ENCODE results near the gene CCDC157. TPM values are rescaled to one million over a fixed set of nuclear protein-coding genes. Genes with fewer than 3 reads are reported as not detected.

Gene CCDC157
- total and polyA plus RNA-seq, 10 of the 15 experiments (the other 5 are each of a cell fraction or from before 2014, with no cell fraction given) = 0.10 to 2.8 (median 1.2) TPM

GRCh38 chr22:30308093-30308492 is 48.7 kb upstream of the CCDC157 start:
- ChIA-PET POLR2A (interaction anchor here (0.6 to 16.1 kb wide), 5 partner anchors 9 to 115 kb away, joined by 3 to 198 read pairs (median 4); partner anchors contain the start of genes CASTOR1 and TBC1D10A), RAD21 (ENCODE audit: unreplicated experiment) (interaction anchor here (1.0 to 8.2 kb wide), 5 partner anchors 17 to 327 kb away, joined by 3 to 88 read pairs (median 14); partner anchors contain the start of genes CASTOR1, CCDC157, SF3A1 and TBC1D10A), CTCF (interaction anchor here (1.2 to 18.4 kb wide), 2 partner anchors 17 to 19 kb away, joined by 3 to 177 read pairs; partner anchors contain the start of gene CASTOR1), SMC1A (ENCODE audit: uncharacterized antibody, unreplicated experiment) (interaction anchor here (0.9 to 9.7 kb wide), 5 partner anchors 9 to 82 kb away, joined by 3 to 92 read pairs (median 4); partner anchors contain the start of genes CASTOR1 and TBC1D10A)
- in situ Hi-C loops (cut with MboI) (no loop called here), intact Hi-C loops (cut with micrococcal nuclease; ENCODE audit: unreplicated experiment) (no loop called here)
- BruUV-seq (replicated peaks) = no TSS peak
- peaks cover 99% of the 10 kb centered on the region for H3K4me1 ChIP-seq (ENCODE audit: control insufficient read depth, insufficient read depth, low read length)
- no peak for DNase-seq (ENCODE audit: low read depth, low spot score)
- no peak overlapping the region for H3K9ac ChIP-seq (ENCODE audit: control insufficient read depth, insufficient read depth, low read length)
- FAIRE-seq = no peak
- H3K27ac ChIP-seq (ENCODE audit: control insufficient read depth, insufficient read depth) = peak overlapping the region; percentile 87
- 47% methylated on average over 2 of the region's 2 CpGs for WGBS (ENCODE audit: insufficient coverage, insufficient replicate concordance, low lambda C conversion rate, missing lambda C conversion rate)
- no peaks in the 10 kb centered on the region for H3K9me3 ChIP-seq (replicated peaks; ENCODE audit: control insufficient read depth, insufficient read depth, low read length)
- no peak overlapping the region for H3K4me3 ChIP-seq
- no peaks in the 10 kb centered on the region for H3K27me3 ChIP-seq (replicated peaks in 1 of 2; ENCODE audit: control insufficient read depth in 2 of 2, insufficient read depth in 2 of 2, low read length in 1 of 2)
- H2AFZ ChIP-seq (ENCODE audit: control insufficient read depth, low read depth, low read length) = no peak overlapping the region
- peaks cover 0 to 19% of the 10 kb centered on the region in 2 experiments; a peak in 2 of 4 replicates for H3K36me3 ChIP-seq (ENCODE audit: control insufficient read depth in 2 of 2, insufficient read depth in 2 of 2, low read length in 1 of 2)
- no peak for TF ChIP-seq NR2C2 (IDR thresholded peaks at IDR 0.05; ENCODE audit: borderline replicate concordance, control insufficient read depth, insufficient read length, low read depth)
- TF ChIP-seq, protein P1, sequence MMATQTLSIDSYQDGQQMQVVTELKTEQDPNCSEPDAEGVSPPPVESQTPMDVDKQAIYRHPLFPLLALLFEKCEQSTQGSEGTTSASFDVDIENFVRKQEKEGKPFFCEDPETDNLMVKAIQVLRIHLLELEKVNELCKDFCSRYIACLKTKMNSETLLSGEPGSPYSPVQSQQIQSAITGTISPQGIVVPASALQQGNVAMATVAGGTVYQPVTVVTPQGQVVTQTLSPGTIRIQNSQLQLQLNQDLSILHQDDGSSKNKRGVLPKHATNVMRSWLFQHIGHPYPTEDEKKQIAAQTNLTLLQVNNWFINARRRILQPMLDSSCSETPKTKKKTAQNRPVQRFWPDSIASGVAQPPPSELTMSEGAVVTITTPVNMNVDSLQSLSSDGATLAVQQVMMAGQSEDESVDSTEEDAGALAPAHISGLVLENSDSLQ (IDR thresholded peaks at IDR 0.05) = 0 out of 2 replicates have a peak, but pooled peaks have one; percentile 4
- 0 out of 2 replicates have a peak, but pooled peaks have one; percentile 17 for TF ChIP-seq RELB (IDR thresholded peaks at IDR 0.05; ENCODE audit: low read depth)
- no peak for TF ChIP-seq CBFB (IDR thresholded peaks at IDR 0.05; ENCODE audit: low read depth)
- no peak for TF ChIP-seq CHD2 (IDR thresholded peaks at IDR 0.05; ENCODE audit: borderline replicate concordance, low read depth, low read length)
- H4K20me1 ChIP-seq (ENCODE audit: control insufficient read depth, insufficient read depth) = no peaks in the 10 kb centered on the region
- peak overlapping the region; percentile 70 for H3K4me2 ChIP-seq (ENCODE audit: control insufficient read depth, insufficient read depth)
- H3K79me2 ChIP-seq (ENCODE audit: control insufficient read depth, insufficient read depth, low read length) = peaks cover 73% of the 10 kb centered on the region
- ATAC-seq = no peak
